Thoracic aorta (tissue), 2 donors: Measurements from ENCODE around the gene IQSEC1. TPM values are rescaled to one million over a fixed set of nuclear protein-coding genes. Genes with fewer than 3 reads are reported as not detected.

ENCODE experiments used
- ATAC-seq: fragments of 150-250 bp; one replicate; pipeline ENCODE4 v1.8.0; 2017; ENCODE audit warnings: low read depth; ENCODE audit not compliant: insufficient number of reproducible peaks, low FRiP score
- DNase-seq: peaks from one replicate; pipeline ENCODE4 v3.0.0-alpha.2; 2020; ENCODE audit warnings: low spot score
- H3K27ac ChIP-seq, 2 donors: fragments of 200-600 bp; sonication (generic); 1 replicate in 1 of 2; 2 replicates in 1 of 2; pipeline ENCODE4 v1.5.1; 2016; ENCODE audit warnings: mild to moderate bottlenecking in 2 of 2, moderate library complexity in 2 of 2
- H3K27me3 ChIP-seq: fragments of 200-600 bp; sonication (generic); replicated peaks from 2 replicates; pipeline ENCODE4 v1.6.0; 2016; ENCODE audit warnings: mild to moderate bottlenecking; ENCODE audit not compliant: insufficient read depth
- H3K36me3 ChIP-seq: fragments of 200-600 bp; sonication (generic); one replicate; pipeline ENCODE4 v1.5.1; 2016
- H3K4me1 ChIP-seq, 2 donors: fragments of 200-600 bp; sonication (generic); 1 replicate in 1 of 2; 2 replicates in 1 of 2; pipeline versions ENCODE4 v1.5.1 to v1.6.0; 2016; ENCODE audit warnings: low read depth in 2 of 2, mild to moderate bottlenecking in 1 of 2; ENCODE audit not compliant: control insufficient read depth in 1 of 2
- H3K4me3 ChIP-seq: fragments of 200-600 bp; sonication (generic); 2 replicates; pipeline ENCODE4 v1.5.1; 2016; ENCODE audit warnings: mild to moderate bottlenecking
- H3K9me3 ChIP-seq: fragments of 200-600 bp; sonication (generic); 2 replicates; pipeline ENCODE4 v1.5.1; 2016
- CTCF ChIP-seq: fragments of 200-600 bp; sonication (generic); IDR thresholded peaks from one replicate; pipeline ENCODE4 v1.5.1; 2019; ENCODE audit warnings: antibody characterized with exemption
- total RNA-seq, 2 donors: library from RNA; depleted of rRNA; stranded (reverse); fragments of >200 nt; gene quantifications; one replicate each; pipeline versions ENCODE4 v1.1.0 to v1.2.3, GENCODE V29; 2016

IQSEC1 gene
- total RNA-seq, 2 donors from 2014 or later = 93.6 to 121 TPM

DNA sequence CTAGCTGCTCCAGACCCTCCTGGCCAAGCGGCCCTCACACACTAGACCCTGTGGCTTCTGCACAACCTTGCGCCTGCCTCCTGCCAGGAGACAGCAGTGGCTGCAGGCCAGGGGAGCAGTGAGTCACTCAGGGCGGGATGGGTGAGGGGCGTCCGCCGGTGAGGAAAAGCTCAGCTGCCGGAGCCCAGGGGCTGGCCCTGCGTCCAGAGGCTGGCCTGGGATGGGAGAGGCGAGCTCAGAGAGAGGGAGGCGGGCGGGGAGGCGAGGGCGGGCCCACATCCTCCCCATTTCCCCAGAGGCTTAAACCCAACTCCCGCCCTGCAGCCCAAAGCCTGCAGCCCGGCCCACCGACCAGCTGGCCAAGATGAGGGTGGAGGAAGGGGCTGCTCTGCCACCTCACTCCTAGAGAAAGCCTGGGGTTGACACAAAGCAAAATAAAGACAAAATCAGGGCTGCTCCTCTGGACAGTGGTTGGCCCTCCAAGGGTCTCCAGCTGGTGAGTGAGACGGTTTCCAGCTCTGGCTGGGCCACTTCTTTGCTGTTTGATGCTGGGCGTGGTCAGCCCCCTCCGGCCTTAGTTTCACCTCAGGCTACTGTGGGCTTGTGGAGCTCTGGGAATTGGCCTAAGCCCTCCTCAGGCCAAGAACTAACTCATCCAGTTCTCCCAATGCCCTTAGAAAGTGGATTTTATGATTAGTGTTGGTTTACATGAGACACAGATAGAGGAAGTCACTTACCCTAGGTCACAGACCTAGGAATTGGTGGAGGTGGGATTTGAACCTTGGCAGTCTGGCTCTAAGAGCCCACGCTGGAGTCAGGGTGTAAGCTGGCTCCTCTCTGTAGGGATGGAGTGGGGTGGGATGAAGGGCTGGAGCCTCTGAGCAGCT is 50.6 kb downstream of the IQSEC1 start:
- ATAC-seq (peak; percentile 27), DNase-seq (peak; percentile 50)
- Histone ChIP-seq H3K27me3 (no peaks in the 10 kb centered on the region), H3K4me1 (peaks cover 39 to 67% of the 10 kb centered on the region in 2 donors), H3K27ac (peak overlapping the region; percentile 13 to 69), H3K9me3 (no peaks in the 10 kb centered on the region), H3K4me3 (peak overlapping the region; percentile 59), H3K36me3 (no peaks in the 10 kb centered on the region)
- TF ChIP-seq CTCF = no peak

DNA sequence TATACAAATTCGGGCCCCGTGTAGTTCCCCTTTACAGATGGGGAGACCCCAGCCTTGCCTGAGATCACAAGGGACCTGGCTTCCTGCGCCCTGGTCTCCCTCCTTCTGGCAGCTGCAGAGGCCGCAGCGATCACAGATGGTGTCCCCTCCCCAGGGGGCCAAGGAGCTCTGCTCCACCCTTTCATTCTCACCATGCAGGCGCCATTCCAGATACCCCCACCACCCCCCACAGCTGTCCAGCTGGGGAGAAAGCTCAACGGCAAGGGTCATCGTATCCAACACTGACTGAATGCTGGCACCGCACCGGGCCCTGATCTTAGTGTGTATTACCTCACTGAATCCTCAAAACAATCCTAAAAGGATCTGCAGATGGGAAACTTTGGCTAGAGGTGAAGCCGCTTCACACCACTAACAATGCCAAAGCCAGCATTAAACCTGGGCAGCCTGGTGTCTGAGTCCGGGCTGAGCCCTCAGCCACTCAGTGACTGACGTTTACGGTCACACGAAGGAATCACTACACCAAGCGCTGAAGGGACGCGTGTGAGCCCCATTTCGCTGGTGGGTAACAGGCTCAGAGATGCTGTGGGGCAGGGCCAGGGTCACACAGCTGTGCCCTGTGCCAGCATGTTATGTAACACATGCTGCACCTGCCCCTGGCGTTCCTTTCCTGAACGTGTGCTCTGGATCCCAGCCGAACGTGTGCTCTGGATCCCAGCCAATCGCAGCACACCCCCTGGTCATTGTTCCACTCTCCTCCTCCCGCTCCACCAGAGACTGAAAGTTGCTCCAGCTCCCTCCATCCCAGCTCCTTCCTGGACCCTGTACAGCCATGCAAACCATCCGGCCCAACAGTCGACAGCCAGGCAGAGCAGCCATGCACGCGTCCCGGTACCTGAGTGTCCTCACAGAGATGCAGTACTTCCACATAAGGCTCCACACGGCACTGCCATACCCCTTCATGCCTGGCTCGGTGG is 51.8 kb downstream of the IQSEC1 start:
- ATAC-seq (no peak), DNase-seq (no peak)
- no peak for TF ChIP-seq CTCF
- peak overlapping the region; percentile 59 for H3K4me3 ChIP-seq
- no peaks in the 10 kb centered on the region for H3K9me3 ChIP-seq
- H3K36me3 ChIP-seq = no peaks in the 10 kb centered on the region
- no peaks in the 10 kb centered on the region for H3K27me3 ChIP-seq
- H3K4me1 ChIP-seq = peaks cover 46 to 77% of the 10 kb centered on the region in 2 donors
- peak overlapping the region in 1 of 2 donors; percentile 69 for H3K27ac ChIP-seq

GRCh38 chr3:13020159-13020750 is 53.0 kb downstream of the IQSEC1 start:
- Histone ChIP-seq H3K4me1 (peaks cover 50 to 82% of the 10 kb centered on the region in 2 donors), H3K9me3 (no peaks in the 10 kb centered on the region), H3K27me3 (no peaks in the 10 kb centered on the region), H3K27ac (no peak overlapping the region), H3K36me3 (no peaks in the 10 kb centered on the region), H3K4me3 (no peak overlapping the region)
- no peak for DNase-seq
- no peak for ATAC-seq
- no peak for TF ChIP-seq CTCF

DNA sequence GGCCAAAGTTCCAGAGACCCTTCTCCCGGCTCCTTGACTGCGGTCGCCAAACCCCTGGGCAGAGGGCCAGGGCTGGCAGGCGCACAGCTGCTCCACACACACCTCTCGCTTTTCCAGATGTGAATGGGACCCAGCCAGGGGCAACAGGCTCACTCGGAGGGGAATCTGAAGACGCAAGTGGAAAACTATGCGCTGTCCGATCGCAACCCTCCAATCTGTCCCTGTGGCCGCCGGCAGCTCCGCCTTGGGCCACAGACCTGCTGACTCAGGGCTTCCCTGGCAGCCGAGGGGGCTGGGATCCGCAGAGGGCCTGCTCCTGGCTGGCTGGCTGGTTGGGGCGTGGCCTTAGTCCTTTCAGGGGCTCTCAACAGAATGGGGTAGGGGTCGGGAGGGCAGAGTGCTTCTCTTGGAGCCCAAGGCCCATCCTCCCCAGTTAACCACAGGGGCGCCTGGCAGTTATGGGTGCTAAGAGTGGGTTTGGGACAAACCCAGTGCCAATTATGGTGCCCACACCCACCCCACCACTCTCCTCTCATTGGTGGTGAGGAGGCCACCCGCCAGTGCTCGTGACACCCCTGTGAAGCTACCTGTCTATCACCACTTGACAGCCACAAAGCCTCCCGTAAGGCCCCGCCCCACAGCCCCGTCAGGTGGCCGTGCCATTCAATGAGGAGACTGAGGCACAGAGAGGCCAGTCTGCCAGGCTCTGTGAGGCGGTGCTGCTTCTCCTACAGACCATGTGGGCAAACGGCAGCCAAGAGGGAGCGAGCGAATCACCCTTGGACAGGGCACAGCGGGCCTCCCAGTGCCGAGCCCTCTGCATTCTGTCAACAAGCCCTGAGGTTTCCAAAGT is 53.8 kb downstream of the IQSEC1 start:
- ATAC-seq = no peak
- H3K27me3 ChIP-seq = no peaks in the 10 kb centered on the region
- H3K4me3 ChIP-seq = peak overlapping the region; percentile 70
- no peak for TF ChIP-seq CTCF
- H3K27ac ChIP-seq = peak overlapping the region; percentile 11 to 46
- DNase-seq = no peak
- H3K4me1 ChIP-seq = peaks cover 50 to 75% of the 10 kb centered on the region in 2 donors
- H3K36me3 ChIP-seq = no peaks in the 10 kb centered on the region
- H3K9me3 ChIP-seq = no peaks in the 10 kb centered on the region
